Measurements from ENCODE around the gene LSP1. TPM values are rescaled to one million over a fixed set of nuclear protein-coding genes. Genes with fewer than 3 reads are reported as not detected.

The LSP1 gene
- total RNA-seq, 3 donors from 2014 or later (not counting 1 experiment from before 2014, with no cell fraction given) = 487 to 595 (median 536) TPM

DNA sequence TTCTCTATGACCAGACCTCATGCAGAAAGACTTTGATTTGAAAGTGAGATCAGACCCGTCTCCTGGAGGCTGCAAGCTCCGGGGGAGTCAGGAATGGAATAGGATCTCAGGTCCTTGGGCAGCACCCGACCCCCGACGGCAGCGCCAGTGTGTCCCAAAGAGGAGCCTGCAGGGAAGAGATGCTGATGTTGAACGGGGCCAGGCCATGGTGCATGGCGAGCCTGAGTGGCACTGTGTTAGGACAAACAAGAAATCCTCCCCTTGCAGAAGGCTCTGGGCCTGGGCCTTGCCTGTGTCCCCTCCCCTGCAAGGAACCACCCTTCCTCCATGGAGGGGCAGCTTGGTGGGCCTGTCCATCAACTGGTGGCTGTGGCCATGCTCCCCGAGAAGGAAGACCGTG lies 38.2 kb upstream of the LSP1 start:
- ATAC-seq (no peak), DNase-seq (no peak)
- H3K4me3 ChIP-seq (ENCODE audit: low read length) = no peak overlapping the region
- Mint-ChIP-seq H3K36me3 (no peaks in the 10 kb centered on the region), H3K4me1 (peaks cover 4 to 5% of the 10 kb centered on the region in 2 donors), H3K4me3 (no peak overlapping the region), H3K27ac (no peak overlapping the region), H3K27me3 (ENCODE audit: low read depth in 2 of 2) (peaks cover 8 to 11% of the 10 kb centered on the region in 2 donors), H3K9me3 (peaks cover 0 to 3% of the 10 kb centered on the region in 2 donors)
- H3K27me3 ChIP-seq (ENCODE audit: control insufficient read depth, insufficient read depth, low read length) = no peaks in the 10 kb centered on the region
- H3K4me1 ChIP-seq (ENCODE audit: control insufficient read depth, insufficient read depth, low read length) = peaks cover 9% of the 10 kb centered on the region
- intact Hi-C loops (cut with micrococcal nuclease) = no loop called here
- TF ChIP-seq, protein P1, sequence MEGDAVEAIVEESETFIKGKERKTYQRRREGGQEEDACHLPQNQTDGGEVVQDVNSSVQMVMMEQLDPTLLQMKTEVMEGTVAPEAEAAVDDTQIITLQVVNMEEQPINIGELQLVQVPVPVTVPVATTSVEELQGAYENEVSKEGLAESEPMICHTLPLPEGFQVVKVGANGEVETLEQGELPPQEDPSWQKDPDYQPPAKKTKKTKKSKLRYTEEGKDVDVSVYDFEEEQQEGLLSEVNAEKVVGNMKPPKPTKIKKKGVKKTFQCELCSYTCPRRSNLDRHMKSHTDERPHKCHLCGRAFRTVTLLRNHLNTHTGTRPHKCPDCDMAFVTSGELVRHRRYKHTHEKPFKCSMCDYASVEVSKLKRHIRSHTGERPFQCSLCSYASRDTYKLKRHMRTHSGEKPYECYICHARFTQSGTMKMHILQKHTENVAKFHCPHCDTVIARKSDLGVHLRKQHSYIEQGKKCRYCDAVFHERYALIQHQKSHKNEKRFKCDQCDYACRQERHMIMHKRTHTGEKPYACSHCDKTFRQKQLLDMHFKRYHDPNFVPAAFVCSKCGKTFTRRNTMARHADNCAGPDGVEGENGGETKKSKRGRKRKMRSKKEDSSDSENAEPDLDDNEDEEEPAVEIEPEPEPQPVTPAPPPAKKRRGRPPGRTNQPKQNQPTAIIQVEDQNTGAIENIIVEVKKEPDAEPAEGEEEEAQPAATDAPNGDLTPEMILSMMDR (IDR thresholded peaks at IDR 0.05) = no peak
- 86% methylated on average over 10 of the region's 10 CpGs for WGBS (ENCODE audit: insufficient coverage)
- no peak overlapping the region for H3K27ac ChIP-seq (ENCODE audit: low read length)
- H3K36me3 ChIP-seq (ENCODE audit: control insufficient read depth, insufficient read depth, low read length) = no peaks in the 10 kb centered on the region
- H3K9me3 ChIP-seq (ENCODE audit: control insufficient read depth, insufficient read depth, low read length) = peaks cover 20% of the 10 kb centered on the region

DNA sequence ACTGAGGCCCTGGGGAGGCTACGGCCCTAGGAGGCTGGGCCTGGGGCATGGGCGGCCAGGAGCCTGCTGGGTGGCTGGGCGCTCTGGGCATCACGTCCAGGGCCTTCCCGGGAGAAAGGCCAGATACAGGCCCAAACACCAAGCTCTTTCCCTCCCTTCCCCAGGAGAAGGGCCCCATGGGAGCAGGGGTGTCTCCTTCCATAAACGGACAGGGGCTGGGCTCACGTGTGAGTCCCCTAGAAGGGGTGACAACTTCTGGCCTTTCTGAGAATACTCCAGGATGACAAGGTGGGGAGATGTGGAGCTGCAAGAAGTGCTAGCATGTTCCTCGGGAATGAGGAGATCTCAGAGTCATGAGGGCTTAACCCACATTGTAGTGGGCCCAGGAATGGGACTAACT lies 37.6 kb upstream of the LSP1 start:
- no peak for ATAC-seq
- no peak for DNase-seq
- Histone ChIP-seq H3K9me3 (ENCODE audit: control insufficient read depth, insufficient read depth, low read length) (peaks cover 20% of the 10 kb centered on the region), H3K27me3 (ENCODE audit: control insufficient read depth, insufficient read depth, low read length) (no peaks in the 10 kb centered on the region), H3K4me3 (ENCODE audit: low read length) (no peak overlapping the region), H3K36me3 (ENCODE audit: control insufficient read depth, insufficient read depth, low read length) (no peaks in the 10 kb centered on the region), H3K27ac (ENCODE audit: low read length) (no peak overlapping the region), H3K4me1 (ENCODE audit: control insufficient read depth, insufficient read depth, low read length) (peaks cover 9% of the 10 kb centered on the region)
- intact Hi-C loops (cut with micrococcal nuclease) = no loop called here
- 90% methylated on average over 8 of the region's 8 CpGs for WGBS (ENCODE audit: insufficient coverage)
- H3K27ac Mint-ChIP-seq = no peak overlapping the region
- peaks cover 7 to 11% of the 10 kb centered on the region in 2 donors for H3K27me3 Mint-ChIP-seq (ENCODE audit: low read depth in 2 of 2)
- no peak overlapping the region for H3K4me3 Mint-ChIP-seq
- H3K9me3 Mint-ChIP-seq = peaks cover 0 to 3% of the 10 kb centered on the region in 2 donors
- H3K36me3 Mint-ChIP-seq = no peaks in the 10 kb centered on the region
- peaks cover 5 to 6% of the 10 kb centered on the region in 2 donors for H3K4me1 Mint-ChIP-seq
- TF ChIP-seq, protein P1 (IDR thresholded peaks at IDR 0.05) = no peak

DNA sequence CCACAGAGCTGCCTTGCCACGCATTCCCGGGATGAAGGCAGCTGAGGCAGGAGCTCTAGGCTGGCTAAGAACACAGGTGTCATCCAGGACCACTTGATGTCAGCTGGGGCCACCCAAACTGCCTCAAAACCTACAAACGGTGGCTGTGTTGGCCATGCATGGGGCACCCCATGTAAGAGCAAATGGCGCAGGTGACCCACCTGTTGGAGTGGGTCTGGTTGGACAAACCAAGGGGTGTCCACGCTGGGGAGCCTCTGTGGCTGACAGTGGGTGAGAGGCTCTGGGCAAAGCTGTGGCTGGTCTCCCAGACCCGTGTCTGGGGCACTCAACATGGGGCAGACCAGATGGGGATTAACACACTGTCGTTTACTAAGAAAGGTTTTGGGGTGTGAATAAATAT lies 37.1 kb upstream of the LSP1 start:
- peaks cover 5 to 6% of the 10 kb centered on the region in 2 donors for H3K4me1 Mint-ChIP-seq
- no peaks in the 10 kb centered on the region for H3K36me3 Mint-ChIP-seq
- no peak overlapping the region for H3K27ac ChIP-seq (ENCODE audit: low read length)
- TF ChIP-seq, protein P1 (IDR thresholded peaks at IDR 0.05) = no peak
- H3K9me3 Mint-ChIP-seq = peaks cover 0 to 3% of the 10 kb centered on the region in 2 donors
- 91% methylated on average over 7 of the region's 7 CpGs for WGBS (ENCODE audit: insufficient coverage)
- peaks cover 7 to 11% of the 10 kb centered on the region in 2 donors for H3K27me3 Mint-ChIP-seq (ENCODE audit: low read depth in 2 of 2)
- intact Hi-C loops (cut with micrococcal nuclease) = no loop called here
- ATAC-seq (no peak), DNase-seq (no peak)
- no peak overlapping the region for H3K27ac Mint-ChIP-seq
- no peak overlapping the region for H3K4me3 ChIP-seq (ENCODE audit: low read length)
- no peaks in the 10 kb centered on the region for H3K27me3 ChIP-seq (ENCODE audit: control insufficient read depth, insufficient read depth, low read length)
- no peaks in the 10 kb centered on the region for H3K36me3 ChIP-seq (ENCODE audit: control insufficient read depth, insufficient read depth, low read length)
- peaks cover 9% of the 10 kb centered on the region for H3K4me1 ChIP-seq (ENCODE audit: control insufficient read depth, insufficient read depth, low read length)
- peaks cover 20% of the 10 kb centered on the region for H3K9me3 ChIP-seq (ENCODE audit: control insufficient read depth, insufficient read depth, low read length)
- H3K4me3 Mint-ChIP-seq = no peak overlapping the region

DNA sequence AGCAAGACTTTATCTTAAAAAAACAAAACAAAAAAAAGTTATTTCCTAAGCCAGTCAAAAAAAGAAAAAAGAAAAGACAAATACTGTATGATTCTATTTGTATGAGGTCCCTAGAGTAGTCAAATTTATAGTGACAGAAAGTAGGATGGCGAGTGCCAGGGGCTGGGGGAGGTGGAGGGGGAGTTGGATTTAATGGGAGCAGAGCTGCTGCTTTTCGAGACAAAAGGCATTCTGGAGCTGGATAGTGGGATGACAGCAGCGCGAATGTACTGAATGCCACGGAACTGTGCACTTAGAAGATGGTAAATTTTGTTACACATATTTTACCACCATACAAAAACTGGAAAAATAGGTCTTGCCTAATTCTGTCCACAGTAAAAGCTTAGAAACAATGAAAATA lies 35.9 kb upstream of the LSP1 start:
- H3K27me3 Mint-ChIP-seq (ENCODE audit: low read depth in 2 of 2) = peaks cover 11 to 12% of the 10 kb centered on the region in 2 donors
- DNase-seq (no peak), ATAC-seq (no peak)
- 83% methylated on average over 5 of the region's 5 CpGs for WGBS (ENCODE audit: insufficient coverage)
- H3K36me3 Mint-ChIP-seq = no peaks in the 10 kb centered on the region
- Histone ChIP-seq H3K4me3 (ENCODE audit: low read length) (no peak overlapping the region), H3K27me3 (ENCODE audit: control insufficient read depth, insufficient read depth, low read length) (no peaks in the 10 kb centered on the region), H3K9me3 (ENCODE audit: control insufficient read depth, insufficient read depth, low read length) (peaks cover 20% of the 10 kb centered on the region), H3K27ac (ENCODE audit: low read length) (no peak overlapping the region), H3K36me3 (ENCODE audit: control insufficient read depth, insufficient read depth, low read length) (no peaks in the 10 kb centered on the region), H3K4me1 (ENCODE audit: control insufficient read depth, insufficient read depth, low read length) (peaks cover 9% of the 10 kb centered on the region)
- peaks cover 0 to 9% of the 10 kb centered on the region in 2 donors for H3K9me3 Mint-ChIP-seq
- peaks cover 5 to 6% of the 10 kb centered on the region in 2 donors for H3K4me1 Mint-ChIP-seq
- intact Hi-C loops (cut with micrococcal nuclease) = no loop called here
- H3K4me3 Mint-ChIP-seq = no peak overlapping the region
- no peak overlapping the region for H3K27ac Mint-ChIP-seq
- TF ChIP-seq, protein P1 (IDR thresholded peaks at IDR 0.05) = no peak
